ENCODE data around the gene DEDD. TPM values are rescaled to one million over a fixed set of nuclear protein-coding genes. Genes with fewer than 3 reads are reported as not detected.

The DEDD gene
- polyA plus RNA-seq, 1 of the 3 experiments (the other 2 are of a cell fraction), result 45.0 TPM

GRCh38 chr1:161098210-161099068 lies 34.0 kb downstream of the DEDD start, which contains the start of gene KLHDC9:
KLHDC9 (plus strand) TSS chr1:161098361; CDS start chr1:161098536, 175 bp downstream.
- peak within 1 kb of the TSS; percentile 42; the same call in 1 of the 2 replicates for H3K9ac ChIP-seq
- 28% methylated on average over 31 of the region's 71 CpGs for WGBS (ENCODE audit: low lambda C conversion rate)

DNA sequence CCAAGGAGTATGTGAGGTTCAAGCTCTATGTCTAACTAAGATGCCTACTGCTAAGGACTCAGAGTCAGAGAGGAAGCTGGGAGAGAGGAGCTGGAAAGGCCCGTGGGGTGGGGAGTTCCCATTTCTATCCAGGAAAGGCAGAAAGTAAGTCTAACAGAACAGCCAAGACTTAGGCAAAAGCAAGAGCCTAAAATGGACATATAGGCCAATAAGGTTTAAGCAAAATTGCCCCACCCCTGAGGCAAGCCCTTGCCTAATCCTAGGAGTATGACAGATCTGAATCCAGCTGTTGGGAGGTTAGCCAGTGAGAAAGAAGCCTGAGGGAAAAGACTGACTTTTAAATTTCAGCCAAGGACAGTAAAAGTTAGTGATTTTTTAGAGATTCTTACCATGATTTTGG lies 35.9 kb downstream of the DEDD start:
- Histone ChIP-seq H3F3A (replicated peaks; ENCODE audit: insufficient read depth) (peaks cover 24% of the 10 kb centered on the region), H3K9me3 (no peaks in the 10 kb centered on the region), H3K9ac (no peak overlapping the region), H2AFZ (ENCODE audit: low read depth) (no peak overlapping the region), H3K27me3 (ENCODE audit: insufficient read depth) (no peaks in the 10 kb centered on the region), H3K4me3 (ENCODE audit: low read depth in 2 of 2, low read length in 1 of 2) (no peak overlapping the region), H3K79me2 (ENCODE audit: insufficient read depth) (no peaks in the 10 kb centered on the region), H3K27ac (ENCODE audit: low read depth in 2 of 2, low read length in 1 of 2) (no peak overlapping the region), H4K20me1 (ENCODE audit: insufficient read depth) (no peaks in the 10 kb centered on the region), H3K4me2 (no peak overlapping the region), H3K9me2 (no peaks in the 10 kb centered on the region), H3K4me1 (ENCODE audit: control insufficient read depth in 1 of 2, insufficient read depth in 2 of 2, low read depth in 1 of 2, low read length in 1 of 2) (peaks cover 6 to 7% of the 10 kb centered on the region in 2 experiments; a peak in 1 of 4 replicates), H3K36me3 (replicated peaks in 1 of 2; ENCODE audit: control insufficient read depth in 1 of 2, insufficient read depth in 2 of 2, low read length in 1 of 2) (peaks cover 10 to 20% of the 10 kb centered on the region in 2 experiments)
- 71% methylated on average over 1 of the region's 1 CpG for WGBS (ENCODE audit: low lambda C conversion rate)
- DNase-seq, result no peak
- ChIA-PET CTCF (interaction anchor here (0.8 to 8.2 kb wide), 16 partner anchors 12 to 260 kb away, joined by 3 to 198 read pairs (median 6); partner anchors contain the start of genes ARHGAP30, DEDD, NECTIN4 and PPOX), POLR2A (interaction anchor here (0.6 to 2.0 kb wide), 3 partner anchors 21 to 932 kb away, joined by 3 to 15 read pairs (median 3); partner anchors contain the start of genes NIT1, PFDN2 and USF1)
- TF ChIP-seq YY1 (IDR thresholded peaks at IDR 0.05; ENCODE audit: low read depth) (no peak), FOSL2 (IDR thresholded peaks at IDR 0.05; ENCODE audit: borderline replicate concordance, low read depth) (no peak)

More at GRCh38 chr1:161098210-161099068, 34.0 kb downstream of the DEDD start, which contains the start of gene KLHDC9:
- H3F3A ChIP-seq (replicated peaks; ENCODE audit: insufficient read depth), result peaks cover 35% of the 10 kb centered on the region
- peak within 1 kb of the TSS in 1 of 2 experiments; percentile 51; a peak in 2 of 4 replicates for H3K27ac ChIP-seq (ENCODE audit: low read depth in 2 of 2, low read length in 1 of 2)
- H3K9me3 ChIP-seq, result no peaks in the 10 kb centered on the region
- peaks cover 17 to 28% of the 10 kb centered on the region in 2 experiments for H3K36me3 ChIP-seq (replicated peaks in 1 of 2; ENCODE audit: control insufficient read depth in 1 of 2, insufficient read depth in 2 of 2, low read length in 1 of 2)
- peak; percentile 92 for DNase-seq
- H4K20me1 ChIP-seq (ENCODE audit: insufficient read depth), result 0 out of 2 replicates have a peak, but pooled peaks cover 8% of the 10 kb centered on the region
- H3K4me2 ChIP-seq, result peak within 1 kb of the TSS; percentile 86
- no peaks in the 10 kb centered on the region for H3K27me3 ChIP-seq (ENCODE audit: insufficient read depth)
- H3K79me2 ChIP-seq (ENCODE audit: insufficient read depth), result peaks cover 5% of the 10 kb centered on the region
- no peaks in the 10 kb centered on the region for H3K9me2 ChIP-seq
- H2AFZ ChIP-seq (ENCODE audit: low read depth), result peak within 1 kb of the TSS; percentile 85
- TF ChIP-seq TCF12 (IDR thresholded peaks at IDR 0.05), result no peak
- TF ChIP-seq MXI1 (IDR thresholded peaks at IDR 0.05; ENCODE audit: low read depth, low read length), result peak; percentile 81
- peaks cover 0 to 7% of the 10 kb centered on the region in 2 experiments; a peak in 1 of 4 replicates for H3K4me1 ChIP-seq (ENCODE audit: control insufficient read depth in 1 of 2, insufficient read depth in 2 of 2, low read depth in 1 of 2, low read length in 1 of 2)
- CTCF ChIA-PET, result interaction anchor here (0.6 to 8.2 kb wide), 33 partner anchors 8 to 419 kb away, joined by 3 to 198 read pairs (median 4); partner anchors contain the start of genes ARHGAP30, DEDD, NECTIN4 and PPOX
- POLR2A ChIA-PET, result interaction anchor here (0.8 to 2.0 kb wide), 5 partner anchors 10 to 55 kb away, joined by 3 to 15 read pairs (median 3); partner anchors contain the start of genes DEDD, NIT1, PFDN2 and UFC1
- peak within 1 kb of the TSS; percentile 58 for H3K4me3 ChIP-seq (ENCODE audit: low read depth in 2 of 2, low read length in 1 of 2)

- H3K27me3 ChIP-seq (ENCODE audit: insufficient read depth), result no peaks in the 10 kb centered on the region
- H3K4me2 ChIP-seq, result no peak overlapping the region
- ChIA-PET CTCF (interaction anchor here (1.5 to 8.2 kb wide), 7 partner anchors 18 to 106 kb away, joined by 5 to 198 read pairs (median 26); partner anchors contain the start of genes ARHGAP30, DEDD, NECTIN4 and TSTD1), POLR2A (interaction anchor here (0.6 to 0.8 kb wide), 2 partner anchors 22 to 933 kb away, joined by 3 read pairs; partner anchors contain the start of genes NIT1 and PFDN2)
- H3K9me2 ChIP-seq, result no peaks in the 10 kb centered on the region
- H3F3A ChIP-seq (replicated peaks; ENCODE audit: insufficient read depth), result peaks cover 24% of the 10 kb centered on the region
- no peaks in the 10 kb centered on the region for H3K79me2 ChIP-seq (ENCODE audit: insufficient read depth)
- no peaks in the 10 kb centered on the region for H4K20me1 ChIP-seq (ENCODE audit: insufficient read depth)
- no peak overlapping the region for H3K9ac ChIP-seq
- H3K36me3 ChIP-seq (replicated peaks in 1 of 2; ENCODE audit: control insufficient read depth in 1 of 2, insufficient read depth in 2 of 2, low read length in 1 of 2), result peaks cover 10 to 17% of the 10 kb centered on the region in 2 experiments
- no peak overlapping the region for H3K4me3 ChIP-seq (ENCODE audit: low read depth in 2 of 2, low read length in 1 of 2)
- WGBS (ENCODE audit: low lambda C conversion rate), result 88% methylated on average over 2 of the region's 2 CpGs
- H3K4me1 ChIP-seq (ENCODE audit: control insufficient read depth in 1 of 2, insufficient read depth in 2 of 2, low read depth in 1 of 2, low read length in 1 of 2), result peaks cover 6 to 7% of the 10 kb centered on the region in 2 experiments; a peak in 1 of 4 replicates
- no peaks in the 10 kb centered on the region for H3K9me3 ChIP-seq
- DNase-seq, result no peak
- H3K27ac ChIP-seq (ENCODE audit: low read depth in 2 of 2, low read length in 1 of 2), result no peak overlapping the region
- H2AFZ ChIP-seq (ENCODE audit: low read depth), result no peak overlapping the region
- TF ChIP-seq EZH2phosphoT487 (IDR thresholded peaks at IDR 0.05; ENCODE audit: borderline replicate concordance, low read depth) (no peak), RCOR1 (IDR thresholded peaks at IDR 0.05; ENCODE audit: low read length) (no peak), TCF12 (IDR thresholded peaks at IDR 0.05) (no peak), GABPA (IDR thresholded peaks at IDR 0.05; ENCODE audit: low read depth) (no peak), IRF3 (IDR thresholded peaks at IDR 0.05; ENCODE audit: low read depth, low read length) (no peak), GATA2 (CRISPR knock-in tag; IDR thresholded peaks at IDR 0.05) (no peak), NRF1 (IDR thresholded peaks at IDR 0.05; ENCODE audit: low read depth, low read length) (no peak), SIN3A (IDR thresholded peaks at IDR 0.05; ENCODE audit: borderline replicate concordance, low read depth, low read length) (no peak), MXI1 (IDR thresholded peaks at IDR 0.05; ENCODE audit: low read depth, low read length) (no peak), YY1 (IDR thresholded peaks at IDR 0.05; ENCODE audit: low read depth) (no peak), MEF2A (IDR thresholded peaks at IDR 0.05; ENCODE audit: borderline replicate concordance, low read depth) (no peak)
- TF ChIP-seq, protein P1, sequence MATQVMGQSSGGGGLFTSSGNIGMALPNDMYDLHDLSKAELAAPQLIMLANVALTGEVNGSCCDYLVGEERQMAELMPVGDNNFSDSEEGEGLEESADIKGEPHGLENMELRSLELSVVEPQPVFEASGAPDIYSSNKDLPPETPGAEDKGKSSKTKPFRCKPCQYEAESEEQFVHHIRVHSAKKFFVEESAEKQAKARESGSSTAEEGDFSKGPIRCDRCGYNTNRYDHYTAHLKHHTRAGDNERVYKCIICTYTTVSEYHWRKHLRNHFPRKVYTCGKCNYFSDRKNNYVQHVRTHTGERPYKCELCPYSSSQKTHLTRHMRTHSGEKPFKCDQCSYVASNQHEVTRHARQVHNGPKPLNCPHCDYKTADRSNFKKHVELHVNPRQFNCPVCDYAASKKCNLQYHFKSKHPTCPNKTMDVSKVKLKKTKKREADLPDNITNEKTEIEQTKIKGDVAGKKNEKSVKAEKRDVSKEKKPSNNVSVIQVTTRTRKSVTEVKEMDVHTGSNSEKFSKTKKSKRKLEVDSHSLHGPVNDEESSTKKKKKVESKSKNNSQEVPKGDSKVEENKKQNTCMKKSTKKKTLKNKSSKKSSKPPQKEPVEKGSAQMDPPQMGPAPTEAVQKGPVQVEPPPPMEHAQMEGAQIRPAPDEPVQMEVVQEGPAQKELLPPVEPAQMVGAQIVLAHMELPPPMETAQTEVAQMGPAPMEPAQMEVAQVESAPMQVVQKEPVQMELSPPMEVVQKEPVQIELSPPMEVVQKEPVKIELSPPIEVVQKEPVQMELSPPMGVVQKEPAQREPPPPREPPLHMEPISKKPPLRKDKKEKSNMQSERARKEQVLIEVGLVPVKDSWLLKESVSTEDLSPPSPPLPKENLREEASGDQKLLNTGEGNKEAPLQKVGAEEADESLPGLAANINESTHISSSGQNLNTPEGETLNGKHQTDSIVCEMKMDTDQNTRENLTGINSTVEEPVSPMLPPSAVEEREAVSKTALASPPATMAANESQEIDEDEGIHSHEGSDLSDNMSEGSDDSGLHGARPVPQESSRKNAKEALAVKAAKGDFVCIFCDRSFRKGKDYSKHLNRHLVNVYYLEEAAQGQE (IDR thresholded peaks at IDR 0.05; ENCODE audit: low read depth, low read length), result no peak
Observed at GRCh38 chr1:161096015-161096414, 36.5 kb downstream of the DEDD start.
